Skeletal muscle cell (primary cell): Measurements from ENCODE around the gene CLDN3.
"Not testable (repeated sequence)": the region's sequence is repeated elsewhere in the genome, so short reads cannot be mapped to it uniquely, and the experiment has no call there.

Experiments used
- DNase-seq: peaks from one replicate; pipeline ENCODE4 v3.0.0-alpha.2; 2010; ENCODE audit warnings: low read depth
- H3K4me3 ChIP-seq: 2 replicates; pipeline ENCODE4 v1.5.1; 2011; ENCODE audit warnings: low read depth, mild to moderate bottlenecking, control low read depth, low read length, moderate library complexity

CLDN3 gene

DNA sequence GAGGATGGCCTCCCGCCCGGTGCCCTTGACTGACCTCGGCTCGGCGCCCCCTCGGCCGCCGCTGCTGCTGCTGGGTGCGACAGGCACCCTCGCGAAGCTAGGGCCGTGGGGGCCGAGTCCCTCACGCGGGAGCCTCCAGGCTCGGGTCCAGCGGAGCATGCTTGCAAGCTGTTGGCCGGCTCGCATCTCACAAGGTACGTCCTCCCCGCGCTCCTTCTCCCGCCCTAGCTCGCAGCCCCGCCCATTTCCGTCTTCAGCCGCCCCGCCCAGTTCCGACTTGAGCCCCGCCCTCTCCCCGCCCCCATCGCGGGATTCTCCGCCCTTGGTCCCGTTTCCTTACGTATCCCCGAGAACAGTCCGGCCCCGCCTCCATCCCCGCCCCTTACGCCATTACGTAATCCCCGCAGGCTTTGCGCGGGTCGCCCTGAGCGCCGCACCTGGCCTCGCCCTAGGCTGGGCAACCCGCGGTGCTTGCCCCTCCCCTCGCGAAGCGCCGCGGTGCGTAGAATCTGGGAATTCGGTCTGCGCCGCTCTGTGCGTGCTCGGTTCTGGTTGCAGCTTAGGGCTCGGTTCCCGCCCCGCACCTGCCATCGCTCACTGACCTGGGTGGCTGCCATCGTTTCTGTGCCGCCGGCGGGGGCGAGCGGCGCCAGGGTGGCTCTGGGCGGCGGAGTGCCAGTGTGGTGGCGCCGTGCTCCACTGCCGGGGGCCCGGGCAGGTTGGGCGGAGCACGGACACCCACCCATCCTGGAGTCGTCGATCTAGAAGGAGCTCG is 31.3 kb downstream of the CLDN3 start, which contains the start of gene ABHD11:
TSS of gene ABHD11 (minus strand) at position 191 of the 775 bp plus-strand sequence. CDS start at position 159, 32 bp downstream.
- H3K4me3 ChIP-seq: peak within 1 kb of the TSS; percentile 82
- peak; percentile 80 for DNase-seq

DNA sequence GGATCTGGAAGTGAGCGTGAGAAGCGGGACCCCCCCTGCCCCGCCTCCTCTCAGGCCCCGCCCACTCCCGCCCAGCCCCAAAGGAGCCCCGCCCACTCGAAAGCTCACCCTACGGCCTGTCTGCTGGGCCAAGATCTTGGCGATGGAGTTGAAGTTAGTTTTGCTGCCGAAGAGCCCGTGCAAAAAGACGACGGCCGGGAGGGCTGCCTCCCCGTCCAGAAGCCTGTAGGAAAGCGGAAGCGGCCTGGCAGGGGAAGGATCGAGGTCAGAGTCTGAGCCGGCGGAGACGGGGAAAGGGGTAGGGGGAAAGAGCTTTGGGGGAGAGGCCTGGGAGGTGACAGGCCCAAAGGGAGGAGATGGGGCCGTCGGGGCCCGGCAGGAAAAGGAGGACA is 31.9 kb downstream of the CLDN3 start:
- DNase-seq: no peak
- H3K4me3 ChIP-seq: peak overlapping the region; percentile 82

DNA sequence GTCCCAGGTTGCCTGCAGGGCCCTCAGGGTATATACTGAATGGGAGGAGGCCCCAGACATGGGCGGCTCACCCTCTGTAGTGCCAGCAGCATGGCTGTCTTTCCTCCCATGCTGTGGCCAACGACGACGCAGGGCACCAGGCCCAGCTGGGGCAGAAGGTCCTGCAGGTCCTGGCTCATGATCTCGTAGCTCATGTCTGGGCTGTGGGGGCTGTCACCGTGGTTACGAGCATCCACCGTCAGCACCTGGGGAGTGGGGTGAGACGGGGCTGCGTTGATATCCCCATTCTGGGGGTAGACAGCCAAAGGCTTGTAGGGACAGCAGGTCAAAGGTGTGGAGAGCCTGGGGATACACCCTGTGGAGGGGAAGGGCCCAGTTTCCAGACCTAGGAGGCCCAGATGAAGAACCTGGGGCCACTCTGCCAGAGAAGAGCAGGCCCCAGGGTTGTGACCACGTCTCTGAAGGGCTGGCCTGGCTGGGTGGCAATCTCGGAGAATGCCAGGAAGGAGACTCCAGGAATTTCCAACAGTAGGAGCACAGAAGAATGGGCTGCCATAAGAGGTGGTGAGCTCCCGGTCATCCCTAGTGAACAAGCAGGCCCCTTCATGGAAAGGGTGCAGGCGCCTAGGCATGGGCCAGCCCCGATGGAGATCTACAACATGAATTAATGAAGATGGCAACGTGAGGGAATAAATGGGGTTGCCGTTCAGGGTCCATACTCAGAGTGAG is 32.4 kb downstream of the CLDN3 start:
- H3K4me3 ChIP-seq: peak overlapping the region; percentile 82
- no peak for DNase-seq

DNA sequence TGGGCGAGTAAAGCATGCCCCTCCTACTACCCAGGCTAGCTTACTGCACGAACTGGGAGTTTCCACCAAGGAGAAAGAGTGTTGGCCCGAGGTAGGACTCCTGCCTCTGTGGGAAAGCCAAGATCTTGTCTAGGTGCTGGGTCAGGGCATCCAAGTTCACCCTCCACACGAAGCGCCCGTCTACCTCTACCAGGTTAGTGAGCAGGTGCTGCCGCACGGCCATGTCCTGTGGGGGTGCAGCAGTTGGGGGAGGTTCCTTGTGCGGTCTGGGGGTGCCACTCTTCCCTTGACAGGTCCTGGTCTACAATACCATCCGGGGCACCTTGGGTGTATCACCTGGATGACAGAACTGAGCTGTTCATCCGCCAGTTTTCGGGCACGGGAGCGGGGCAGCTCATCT is 33.2 kb downstream of the CLDN3 start:
- no peak overlapping the region for H3K4me3 ChIP-seq
- no peak for DNase-seq

DNA sequence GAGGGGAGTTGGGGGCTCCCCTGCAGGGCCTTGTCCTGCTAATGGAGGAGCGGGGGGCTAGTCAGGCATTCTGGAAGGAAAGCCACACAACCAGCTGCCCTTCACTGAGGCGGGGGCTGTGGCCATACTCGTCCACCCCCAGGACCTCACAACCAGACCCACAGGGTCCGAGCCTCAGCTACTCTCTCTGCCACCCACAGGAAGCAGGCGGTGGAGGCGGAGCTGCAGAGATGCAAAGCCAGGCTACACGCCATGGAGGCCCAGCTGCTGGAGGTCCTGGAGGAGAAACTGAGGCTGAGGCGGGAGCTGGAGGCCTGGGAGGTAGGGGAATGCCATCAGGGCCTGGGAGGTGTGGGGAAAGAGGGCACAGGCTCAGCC is 34.6 kb downstream of the CLDN3 start:
- no peak overlapping the region for H3K4me3 ChIP-seq
- DNase-seq: no peak

DNA sequence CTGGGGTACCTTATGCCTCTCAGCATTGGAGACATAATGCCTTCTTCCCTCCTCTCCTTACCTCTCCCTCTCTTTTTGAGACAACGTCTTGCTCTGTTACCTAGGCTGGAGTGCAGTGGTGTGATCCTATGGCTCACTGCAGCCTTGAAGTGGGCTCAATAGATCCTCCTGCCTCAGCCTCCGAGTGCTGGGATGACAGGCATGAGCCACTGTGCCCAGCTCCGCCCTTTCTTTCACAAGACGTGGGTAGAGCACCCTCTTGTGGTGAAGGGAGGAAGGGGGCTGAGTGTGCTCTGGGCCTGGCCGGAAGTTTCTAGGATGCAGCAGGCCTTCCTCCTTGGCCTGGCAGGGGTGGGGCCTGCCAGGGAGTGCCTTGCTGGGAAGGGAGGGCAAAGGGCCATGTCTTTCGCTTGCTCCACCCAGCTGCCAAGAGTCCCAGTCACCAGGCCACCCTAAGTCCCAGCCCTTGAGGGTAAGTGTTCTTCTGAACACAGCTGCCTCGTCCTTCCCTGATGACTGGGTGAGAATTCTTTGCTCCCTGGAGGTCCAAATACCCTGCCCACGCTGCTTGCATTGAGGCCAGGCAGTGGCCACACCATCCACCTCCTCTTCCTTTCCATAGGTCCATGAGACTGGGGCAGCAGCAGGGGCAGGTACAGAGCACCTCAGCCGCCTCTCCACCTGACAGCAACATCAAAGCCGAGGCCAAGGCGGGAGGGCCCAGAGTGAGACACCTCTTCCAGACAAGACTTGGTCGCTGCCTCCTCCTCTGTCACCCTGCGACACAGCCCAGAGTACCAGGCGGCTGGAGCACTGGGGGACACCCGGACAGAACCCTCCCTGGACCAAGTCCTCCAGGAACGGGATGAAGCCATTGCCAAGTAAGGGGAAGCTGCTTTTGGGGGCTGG is 35.2 kb downstream of the CLDN3 start:
- no peak for DNase-seq
- no peak overlapping the region for H3K4me3 ChIP-seq

DNA sequence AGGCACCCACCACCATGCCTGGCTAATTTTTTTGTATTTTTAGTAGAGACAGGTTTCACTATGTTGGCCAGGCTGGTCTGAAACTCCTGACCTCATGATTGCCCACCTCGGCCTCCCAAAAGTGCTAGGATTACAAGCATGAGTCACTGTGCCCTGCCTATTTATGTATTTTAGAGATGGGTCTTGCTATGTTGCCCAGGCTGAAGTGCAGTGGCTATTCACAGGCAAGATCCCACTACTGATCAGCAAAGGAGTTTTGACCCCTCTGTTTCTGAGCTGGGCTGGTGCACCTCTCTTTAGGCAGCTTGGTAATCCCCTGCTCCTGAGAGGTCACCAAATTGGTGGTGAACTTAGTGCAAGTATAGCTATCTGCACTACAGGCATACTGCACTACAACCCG is 37.7 kb downstream of the CLDN3 start:
- H3K4me3 ChIP-seq: no peak overlapping the region
- DNase-seq: no peak

DNA sequence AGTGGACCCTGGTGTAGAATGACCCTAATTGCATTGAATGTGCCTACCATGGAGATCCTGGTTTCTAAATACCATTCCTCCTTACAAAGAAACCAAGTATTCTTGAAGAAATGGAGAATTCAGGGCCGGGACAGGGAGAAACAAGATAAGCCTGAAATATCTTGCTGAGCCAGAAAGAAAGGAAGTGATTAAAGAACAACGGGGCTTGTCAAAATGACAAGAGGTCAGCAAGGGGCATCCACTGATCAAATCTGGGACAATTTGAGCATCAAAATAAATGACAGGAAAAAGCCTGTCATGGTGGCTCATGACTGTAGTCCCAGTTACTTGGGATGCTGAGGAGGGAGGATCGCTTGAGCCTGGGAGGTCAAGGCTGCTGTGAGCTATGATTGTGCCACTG is 39.6 kb downstream of the CLDN3 start:
- no peak overlapping the region for H3K4me3 ChIP-seq
- no peak for DNase-seq

DNA sequence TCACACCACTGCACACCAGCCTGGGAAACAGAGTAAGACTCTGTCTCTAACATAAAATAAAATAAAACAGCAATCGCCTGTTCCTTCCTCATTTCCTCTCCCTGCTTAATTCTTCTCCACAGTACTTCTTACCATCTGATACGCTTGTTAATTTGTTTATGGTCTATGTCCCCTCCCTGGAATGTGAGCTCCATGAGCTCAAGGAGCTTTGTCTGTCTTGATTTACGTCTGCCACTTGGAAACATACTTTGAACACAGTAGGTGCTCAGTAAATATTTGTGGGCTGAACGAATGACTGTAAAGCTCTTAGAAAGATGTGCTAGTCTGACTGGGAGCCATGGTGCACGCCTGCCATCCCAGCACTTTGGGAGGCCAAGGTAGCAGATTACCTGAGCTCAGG is 41.5 kb downstream of the CLDN3 start:
- DNase-seq: no peak
- H3K4me3 ChIP-seq: no peak overlapping the region

DNA sequence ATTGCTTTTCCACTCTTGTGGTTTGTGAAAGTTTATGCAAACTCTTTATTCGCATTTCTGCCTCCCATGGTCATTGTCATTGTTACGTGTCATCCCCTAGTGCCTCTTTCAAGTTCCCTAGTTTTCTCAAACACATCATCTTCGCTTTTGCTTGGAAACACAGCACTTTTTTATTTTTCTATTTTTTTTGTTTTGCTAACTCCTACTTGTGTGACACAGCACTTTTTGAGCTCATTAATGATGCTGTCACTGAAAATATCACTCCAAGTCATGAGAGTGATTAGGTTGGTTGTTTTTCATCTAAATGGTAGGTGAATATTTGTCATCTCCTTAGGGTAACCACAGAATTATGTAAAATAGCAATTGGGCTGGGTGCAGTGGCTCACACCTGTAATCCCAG is 42.1 kb downstream of the CLDN3 start:
- no peak for DNase-seq
- H3K4me3 ChIP-seq: no peak overlapping the region

DNA sequence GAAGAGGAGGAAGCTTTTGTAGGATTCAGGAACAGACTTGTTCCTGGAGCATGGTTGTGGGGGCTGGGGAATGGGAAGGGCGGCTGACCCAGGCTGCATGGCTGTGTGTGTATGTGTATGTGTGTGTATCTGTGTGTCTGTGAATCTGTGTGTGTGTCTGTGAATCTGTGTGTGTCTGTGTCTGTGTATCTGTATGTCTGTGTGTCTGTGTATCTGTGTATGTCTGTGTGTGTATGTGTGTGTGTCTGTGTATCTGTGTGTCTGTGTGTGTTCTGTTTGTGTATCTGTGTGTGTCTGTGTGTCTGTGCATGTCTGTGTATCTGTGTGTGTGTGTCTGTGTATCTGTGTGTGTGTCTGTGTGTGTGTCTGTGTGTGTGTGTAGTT is 44.0 kb downstream of the CLDN3 start:
- no peak overlapping the region for H3K4me3 ChIP-seq
- DNase-seq: no peak

DNA sequence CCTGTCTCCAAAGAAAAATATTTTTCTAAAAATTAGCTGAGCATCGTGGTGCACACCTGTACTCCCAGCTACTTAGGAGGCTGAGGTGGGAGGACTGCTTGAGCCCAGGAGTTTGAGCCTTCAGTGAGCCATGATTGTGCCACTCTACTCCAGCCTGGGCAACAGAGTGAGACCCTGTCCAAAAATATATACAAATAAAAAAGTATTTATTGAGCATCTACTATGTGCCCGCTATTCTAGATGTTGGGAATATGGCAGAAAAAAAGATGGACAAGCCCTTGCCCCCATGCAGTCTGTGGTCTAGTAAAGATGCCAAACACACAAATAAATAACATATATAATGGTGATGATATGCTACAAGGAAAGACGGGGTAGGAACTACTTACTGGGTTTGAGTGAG is 46.3 kb downstream of the CLDN3 start:
- DNase-seq: no peak
- H3K4me3 ChIP-seq: no peak overlapping the region

DNA sequence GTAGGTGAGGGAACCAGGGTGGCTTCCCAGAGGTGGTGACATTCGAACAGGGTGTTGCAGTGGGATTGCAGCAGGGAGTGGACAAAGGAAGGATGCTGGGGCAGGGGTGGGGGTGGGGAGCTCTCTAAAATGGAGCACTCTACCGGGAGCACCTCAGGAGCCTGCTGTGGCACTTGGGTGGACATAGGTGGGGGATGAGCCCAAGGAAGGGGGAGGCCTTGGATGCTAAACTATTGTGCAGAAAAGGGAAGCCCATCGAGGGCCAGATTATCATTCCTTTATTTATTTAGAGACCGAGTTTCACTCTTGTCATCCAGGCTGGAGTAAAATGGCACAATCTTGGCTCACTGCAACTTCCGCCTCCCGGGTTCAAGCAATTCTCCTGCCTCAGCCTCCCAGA is 47.3 kb downstream of the CLDN3 start:
- H3K4me3 ChIP-seq: no peak overlapping the region
- no peak for DNase-seq

DNA sequence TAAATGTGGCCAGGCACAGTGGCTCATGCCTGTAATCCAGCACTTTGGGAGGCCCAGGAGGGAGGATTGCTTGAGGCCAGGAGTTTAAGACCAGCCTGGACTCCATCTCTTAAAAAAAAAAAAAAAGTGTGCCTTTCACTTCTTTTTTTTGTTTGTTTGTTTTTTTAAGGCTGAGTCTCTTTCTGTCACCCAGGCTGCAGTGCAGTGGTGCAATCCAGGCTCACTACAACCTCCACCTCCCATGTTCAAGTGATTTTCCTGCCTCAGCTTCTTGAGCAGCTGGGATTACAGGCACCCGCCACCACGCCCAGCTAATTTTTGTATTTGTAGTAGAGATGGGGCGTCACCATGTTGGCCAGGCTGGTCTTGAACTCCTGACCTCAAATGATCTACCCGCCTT is 47.9 kb downstream of the CLDN3 start:
- not testable (repeated sequence) for DNase-seq, H3K4me3 ChIP-seq

DNA sequence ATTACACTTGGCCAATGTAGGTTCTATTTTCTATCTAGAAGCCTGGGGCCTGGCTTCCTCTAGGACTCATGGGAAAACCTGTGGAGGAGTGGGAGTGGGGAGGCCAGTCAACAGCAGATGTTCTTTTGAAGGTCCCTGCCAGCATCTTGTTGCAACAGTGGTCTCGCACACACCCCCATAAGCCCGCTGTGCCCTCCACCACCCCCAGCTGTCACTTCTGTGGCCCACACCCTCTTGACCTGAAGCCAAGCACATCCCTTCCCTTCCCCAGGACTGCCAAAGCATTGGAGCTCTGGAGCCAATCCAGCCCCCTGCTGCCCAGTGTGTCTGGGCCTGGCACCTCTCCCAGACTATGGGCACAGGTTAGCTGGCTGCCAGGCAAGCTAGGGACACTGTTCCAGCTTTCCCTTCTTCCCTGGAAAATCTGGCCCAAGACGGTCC is 48.7 kb downstream of the CLDN3 start:
- no peak overlapping the region for H3K4me3 ChIP-seq
- DNase-seq: no peak

DNA sequence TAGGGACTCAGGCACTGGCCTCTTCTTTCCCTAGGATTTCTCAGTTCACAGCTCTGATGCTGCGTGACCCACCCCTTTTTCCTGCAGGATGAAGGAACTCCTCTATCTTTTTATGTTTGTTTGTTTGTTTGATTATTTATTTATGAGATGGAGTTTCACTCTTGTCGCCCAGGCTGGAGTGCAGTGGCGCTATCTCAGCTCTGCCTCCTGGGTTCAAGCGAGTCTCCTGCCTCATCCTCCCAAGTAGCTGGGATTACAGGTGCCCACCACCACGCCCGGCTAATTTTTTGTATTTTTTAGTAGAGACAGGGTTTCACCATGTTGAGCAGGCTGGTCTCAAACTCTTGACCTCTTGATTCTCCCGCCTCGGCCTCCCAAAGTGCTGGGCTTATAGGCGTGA is 49.6 kb downstream of the CLDN3 start:
- not testable (repeated sequence) for H3K4me3 ChIP-seq, DNase-seq

DNA sequence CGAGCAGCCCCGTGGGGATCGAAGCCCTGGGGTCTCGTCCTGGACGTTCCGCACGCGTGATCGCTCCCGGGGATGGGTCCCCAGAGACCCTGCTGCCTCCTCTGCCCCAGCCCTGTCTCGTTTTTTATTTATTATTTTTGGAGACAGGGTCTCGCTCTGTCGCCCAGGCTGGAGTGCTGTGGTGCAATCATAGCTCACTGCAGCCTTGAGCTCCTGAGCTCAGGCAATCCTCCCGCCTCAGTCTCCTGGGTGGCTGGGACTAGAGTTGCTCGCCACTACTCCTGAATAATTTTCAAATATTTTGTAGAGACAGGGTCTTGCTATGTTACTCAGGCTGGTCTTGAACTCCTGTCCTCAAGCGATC is 50.3 kb downstream of the CLDN3 start:
- DNase-seq: no peak
- peak overlapping the region; percentile 37 for H3K4me3 ChIP-seq
